Small intestine (tissue), 7 donors: Measurements from ENCODE around the gene SMYD3. TPM values are rescaled to one million over a fixed set of nuclear protein-coding genes. Genes with fewer than 3 reads are reported as not detected.
"Not testable (repeated sequence)": the region's sequence is repeated elsewhere in the genome, so short reads cannot be mapped to it uniquely, and the experiment has no call there.

Source experiments
- DNase-seq, 2 donors: peaks; one replicate each; pipeline versions ENCODE4 v3.0.0 to v3.0.0-alpha.2; 2013
- FAIRE-seq: peaks from 2 replicates; lab custom pipeline; 2012; peaks lifted over from hg19 to GRCh38; lab: Jason Lieb, UNC
- H3K27ac ChIP-seq, 3 donors: one replicate each; pipeline ENCODE4 v1.5.1; 2013; ENCODE audit warnings: low read length in 2 of 3, mild to moderate bottlenecking in 2 of 3, control low read depth in 1 of 3, inconsistent platforms in 1 of 3, low read depth in 1 of 3, moderate library complexity in 1 of 3
- H3K27me3 ChIP-seq, 3 donors: one replicate each; pipeline ENCODE4 v1.6.1; 2013; ENCODE audit warnings: low read length in 3 of 3, inconsistent platforms in 1 of 3; ENCODE audit not compliant: control insufficient read depth in 3 of 3, insufficient read depth in 3 of 3
- H3K36me3 ChIP-seq, 3 donors: one replicate each; pipeline ENCODE4 v1.6.1; 2013; ENCODE audit warnings: low read length in 3 of 3, inconsistent platforms in 1 of 3, low read depth in 1 of 3, mild to moderate bottlenecking in 1 of 3, moderate library complexity in 1 of 3; ENCODE audit not compliant: control insufficient read depth in 3 of 3, insufficient read depth in 2 of 3
- H3K4me1 ChIP-seq, 3 donors: one replicate each; pipeline ENCODE4 v1.6.1; 2013; ENCODE audit warnings: low read length in 2 of 3, inconsistent platforms in 1 of 3, low read depth in 1 of 3, mild to moderate bottlenecking in 1 of 3, moderate library complexity in 1 of 3; ENCODE audit not compliant: control insufficient read depth in 3 of 3, insufficient read depth in 2 of 3
- H3K4me3 ChIP-seq, 3 donors: one replicate each; pipeline ENCODE4 v1.5.1; 2013; ENCODE audit warnings: low read length in 3 of 3, control low read depth in 1 of 3, inconsistent platforms in 1 of 3, low read depth in 1 of 3, mild to moderate bottlenecking in 1 of 3, moderate library complexity in 1 of 3
- H3K9me3 ChIP-seq, 2 donors: one replicate each; pipeline ENCODE4 v1.6.1; 2013; ENCODE audit warnings: low read depth in 1 of 2, low read length in 1 of 2; ENCODE audit not compliant: control insufficient read depth in 2 of 2, insufficient read depth in 1 of 2
- WGBS, 3 donors: extraction: QIAGEN DNeasy Blood & Tissue Kit; methylation state at CpG; one replicate each; pipeline ENCODE4 v1.1.7; 2013; 5-methylcytosine and 5-hydroxymethylcytosine counted together
- polyA plus RNA-seq, 4 donors: library from polyadenylated mRNA; stranded (reverse) in 3 of 4; unstranded in 1 of 4; fragments of 200-250 nt in 3 of 4; fragments of 120-200 nt in 1 of 4; gene quantifications; one replicate each; pipeline versions ENCODE4 v1.2.1 to v1.2.3, GENCODE V29; 2013
- donor health status: healthy with polysubstance abuse.
- donor health status: control.
- donor health status: control.
- donor health status: Bipolar disorder and iron deficiency.
- donor health status: healthy.

Gene SMYD3
- polyA plus RNA-seq, 4 donors: 5.4 to 10.1 (median 8.5) TPM

DNA sequence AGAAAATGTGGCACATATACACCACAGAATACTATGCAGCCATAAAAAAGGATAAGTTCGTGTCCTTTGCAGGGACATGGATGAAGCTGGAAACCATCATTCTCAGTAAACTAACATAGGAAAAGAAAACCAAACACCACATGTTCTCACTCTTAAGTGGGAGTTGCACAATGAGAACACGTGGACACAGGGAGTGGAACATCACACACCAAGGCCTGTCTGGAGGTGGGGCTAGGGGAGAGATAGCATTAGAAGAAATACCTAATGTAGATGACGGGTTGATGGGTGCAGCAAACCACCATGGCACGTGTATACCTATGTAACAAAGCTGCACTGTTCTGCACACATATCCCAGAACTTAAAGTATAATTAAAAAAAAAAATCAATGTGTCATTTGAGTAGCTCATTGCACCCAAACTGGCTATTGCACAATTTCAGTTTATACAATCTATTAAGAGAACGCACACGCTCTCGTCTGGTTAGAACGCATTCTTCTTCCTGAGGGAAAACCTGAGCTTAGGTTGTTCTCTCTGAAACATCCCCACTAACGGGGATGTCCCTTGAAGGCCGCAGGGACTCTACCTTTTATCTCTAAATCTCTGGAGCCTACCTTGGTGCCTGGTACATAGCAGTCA is 535.9 kb downstream of the SMYD3 start:
- not testable (repeated sequence) for H3K9me3 ChIP-seq, DNase-seq, H3K27me3 ChIP-seq, H3K4me1 ChIP-seq, H3K4me3 ChIP-seq, FAIRE-seq, H3K36me3 ChIP-seq, H3K27ac ChIP-seq
- 92 to 96% (median 93%) methylated on average over 10 of the region's 10 CpGs for WGBS, 3 donors

DNA sequence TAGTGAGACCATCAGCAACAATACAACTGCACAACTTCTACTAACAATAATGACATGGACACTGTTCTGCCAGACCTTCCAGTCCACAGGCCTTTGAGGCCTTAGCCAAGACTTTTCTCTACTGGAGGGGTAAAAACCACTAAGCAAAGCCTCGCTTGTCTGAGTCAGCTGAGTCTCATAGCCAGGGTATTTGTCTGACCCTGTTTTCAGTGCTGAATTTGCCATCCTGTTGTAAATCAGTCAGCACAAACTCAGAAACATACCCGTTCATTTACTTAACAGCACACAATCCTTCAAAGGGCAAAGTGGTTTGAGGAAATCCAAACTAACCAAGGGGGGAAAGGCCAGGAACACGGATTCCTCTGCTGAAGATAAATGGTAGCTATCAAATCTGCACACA is 537.8 kb downstream of the SMYD3 start:
- Histone ChIP-seq H3K27ac (no peak overlapping the region), H3K4me1 (no peaks in the 10 kb centered on the region), H3K4me3 (no peak overlapping the region), H3K9me3 (no peaks in the 10 kb centered on the region), H3K36me3 (no peaks in the 10 kb centered on the region), H3K27me3 (no peaks in the 10 kb centered on the region)
- FAIRE-seq: no peak
- no peak for DNase-seq
- WGBS, 3 donors: 79 to 82% (median 81%) methylated on average over 3 of the region's 3 CpGs

DNA sequence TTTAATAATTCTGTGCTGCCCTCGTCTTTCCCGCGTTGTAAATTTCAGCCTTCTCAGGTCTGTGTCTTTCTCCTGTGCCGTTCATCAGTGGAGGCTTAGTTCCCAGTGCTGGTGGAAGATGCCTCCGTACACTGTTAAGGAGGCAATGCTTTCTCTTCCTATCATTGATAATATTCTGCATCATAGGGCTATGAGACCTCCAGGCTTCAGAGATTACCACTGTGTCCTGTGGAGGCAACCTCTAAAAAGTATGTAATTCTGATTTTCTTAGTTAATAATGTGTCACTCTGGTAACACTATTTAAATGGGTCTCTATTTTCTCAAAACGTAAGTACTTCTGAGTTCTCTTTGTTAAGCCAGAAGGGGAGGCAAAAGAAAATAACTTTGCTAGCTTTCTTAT is 538.3 kb downstream of the SMYD3 start:
- no peaks in the 10 kb centered on the region for H3K36me3 ChIP-seq
- FAIRE-seq: no peak
- H3K9me3 ChIP-seq: no peaks in the 10 kb centered on the region
- WGBS, 3 donors: 94 to 96% (median 96%) methylated on average over 6 of the region's 6 CpGs
- no peaks in the 10 kb centered on the region for H3K27me3 ChIP-seq
- no peak for DNase-seq
- H3K27ac ChIP-seq: no peak overlapping the region
- no peak overlapping the region for H3K4me3 ChIP-seq
- H3K4me1 ChIP-seq: no peaks in the 10 kb centered on the region

DNA sequence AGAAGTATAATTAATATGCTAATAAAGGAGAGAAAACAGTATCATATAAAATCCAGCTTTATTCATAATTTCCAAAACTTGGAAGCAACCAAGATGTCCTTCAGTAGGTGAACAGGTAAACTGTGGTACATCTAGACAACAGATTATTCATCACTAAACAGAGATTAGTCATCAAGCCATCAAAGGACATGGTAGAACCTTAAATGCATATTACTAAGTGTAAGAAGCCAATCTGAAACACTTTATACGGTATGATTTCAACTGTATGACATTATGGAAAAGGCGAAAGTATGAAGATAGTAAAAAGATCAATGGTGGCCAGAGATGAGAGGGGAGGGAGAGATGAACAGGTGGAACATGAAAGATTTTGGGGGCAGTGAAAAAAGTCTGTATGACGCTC is 541.7 kb downstream of the SMYD3 start:
- H3K36me3 ChIP-seq: no peaks in the 10 kb centered on the region
- H3K4me3 ChIP-seq: no peak overlapping the region
- FAIRE-seq (no peak), DNase-seq (no peak)
- H3K9me3 ChIP-seq: no peaks in the 10 kb centered on the region
- no peaks in the 10 kb centered on the region for H3K27me3 ChIP-seq
- no peaks in the 10 kb centered on the region for H3K4me1 ChIP-seq
- no peak overlapping the region for H3K27ac ChIP-seq
- WGBS, 3 donors: 90 to 91% (median 91%) methylated on average over 3 of the region's 3 CpGs

DNA sequence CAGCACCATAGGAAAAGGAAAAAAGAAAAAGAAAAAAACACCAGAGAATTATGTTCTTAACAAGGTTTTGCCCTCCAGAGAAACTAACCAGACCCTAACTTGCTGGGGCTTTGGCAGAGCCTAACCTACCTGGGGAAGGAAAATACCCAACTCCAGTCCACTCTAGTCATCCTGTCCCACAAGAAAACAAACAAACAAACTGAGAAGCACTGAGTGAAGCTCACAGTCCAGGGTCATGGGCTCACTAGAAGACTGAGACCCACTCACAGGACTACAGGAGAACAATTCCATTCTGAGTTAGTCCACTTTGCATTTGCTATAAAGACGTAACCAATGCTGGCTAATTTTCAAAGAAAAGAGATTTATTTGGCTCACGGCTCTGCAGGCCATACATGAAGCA is 543.4 kb downstream of the SMYD3 start:
- 95 to 98% (median 95%) methylated on average over 2 of the region's 2 CpGs for WGBS, 3 donors
- DNase-seq (no peak), FAIRE-seq (no peak)
- Histone ChIP-seq H3K9me3 (no peaks in the 10 kb centered on the region), H3K4me3 (no peak overlapping the region), H3K36me3 (no peaks in the 10 kb centered on the region), H3K27ac (no peak overlapping the region), H3K27me3 (no peaks in the 10 kb centered on the region), H3K4me1 (no peaks in the 10 kb centered on the region)

DNA sequence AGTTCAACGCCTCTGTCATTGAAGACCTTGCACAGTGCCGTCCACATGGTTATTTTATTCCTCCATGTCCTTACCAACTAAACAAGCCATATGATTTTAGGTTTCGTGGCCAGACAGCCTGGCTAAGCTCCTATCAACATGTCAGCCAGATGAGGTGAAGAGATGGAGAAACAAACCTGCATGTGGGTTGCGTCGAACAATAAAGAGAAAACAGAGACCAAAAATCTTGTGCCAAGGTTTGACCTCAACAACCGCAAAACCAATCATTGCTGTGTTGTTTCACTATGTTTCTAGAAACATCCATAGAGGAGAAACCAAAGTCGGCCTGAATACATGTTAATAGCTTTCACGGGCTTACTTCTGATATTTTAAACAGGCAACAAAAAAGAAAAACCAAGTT is 544.6 kb downstream of the SMYD3 start:
- no peak for FAIRE-seq
- WGBS, 3 donors: 95 to 97% (median 95%) methylated on average over 8 of the region's 8 CpGs
- Histone ChIP-seq H3K36me3 (no peaks in the 10 kb centered on the region), H3K9me3 (no peaks in the 10 kb centered on the region), H3K27ac (no peak overlapping the region), H3K27me3 (no peaks in the 10 kb centered on the region), H3K4me3 (no peak overlapping the region), H3K4me1 (no peaks in the 10 kb centered on the region)
- no peak for DNase-seq

DNA sequence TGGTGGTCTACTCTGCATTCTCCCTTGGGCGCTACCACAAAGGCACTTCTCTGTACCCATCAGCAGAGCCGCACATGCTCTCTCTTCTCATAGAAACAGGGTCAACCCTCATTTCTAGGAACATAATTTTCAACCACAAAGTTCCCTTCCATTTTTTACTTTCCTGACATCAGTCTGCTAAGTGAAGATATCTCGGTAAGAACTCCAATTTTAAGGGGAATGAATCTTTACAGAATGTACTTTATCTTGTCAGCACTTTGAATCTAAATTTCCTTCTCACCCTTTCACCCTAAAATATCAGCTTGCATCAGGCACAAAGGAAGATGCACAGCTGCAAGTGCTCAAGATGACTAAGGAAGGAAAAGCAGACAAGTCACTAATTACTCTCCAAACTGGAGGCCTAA is 545.9 kb downstream of the SMYD3 start:
- FAIRE-seq (no peak), DNase-seq (no peak)
- Histone ChIP-seq H3K27me3 (no peaks in the 10 kb centered on the region), H3K4me1 (no peaks in the 10 kb centered on the region), H3K36me3 (no peaks in the 10 kb centered on the region), H3K4me3 (no peak overlapping the region), H3K27ac (no peak overlapping the region), H3K9me3 (no peaks in the 10 kb centered on the region)
- WGBS, 3 donors: 85 to 89% (median 87%) methylated on average over 3 of the region's 3 CpGs

DNA sequence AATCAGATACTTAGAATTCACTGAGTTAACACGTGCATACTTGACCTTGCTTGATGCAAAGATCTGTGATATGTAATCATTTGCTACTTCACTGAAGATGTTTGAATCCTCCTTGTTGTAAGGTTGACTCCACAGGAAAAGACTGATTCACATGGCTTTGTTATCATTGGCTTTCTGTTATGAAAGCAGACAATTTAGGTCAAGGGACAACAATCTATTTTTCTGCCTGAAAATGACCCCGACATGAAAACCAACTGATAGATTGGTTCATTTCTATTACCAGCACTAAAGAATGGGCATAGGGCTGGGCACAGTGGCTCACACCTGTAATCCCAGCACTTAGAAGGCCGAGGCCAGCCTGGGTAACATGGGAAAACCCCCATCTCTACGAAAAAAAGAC is 546.9 kb downstream of the SMYD3 start:
- no peak for DNase-seq
- no peak overlapping the region for H3K27ac ChIP-seq
- H3K4me1 ChIP-seq: no peaks in the 10 kb centered on the region
- WGBS, 3 donors: 86 to 89% (median 88%) methylated on average over 4 of the region's 4 CpGs
- no peaks in the 10 kb centered on the region for H3K36me3 ChIP-seq
- FAIRE-seq: no peak
- H3K4me3 ChIP-seq: no peak overlapping the region
- H3K9me3 ChIP-seq: no peaks in the 10 kb centered on the region
- no peaks in the 10 kb centered on the region for H3K27me3 ChIP-seq

DNA sequence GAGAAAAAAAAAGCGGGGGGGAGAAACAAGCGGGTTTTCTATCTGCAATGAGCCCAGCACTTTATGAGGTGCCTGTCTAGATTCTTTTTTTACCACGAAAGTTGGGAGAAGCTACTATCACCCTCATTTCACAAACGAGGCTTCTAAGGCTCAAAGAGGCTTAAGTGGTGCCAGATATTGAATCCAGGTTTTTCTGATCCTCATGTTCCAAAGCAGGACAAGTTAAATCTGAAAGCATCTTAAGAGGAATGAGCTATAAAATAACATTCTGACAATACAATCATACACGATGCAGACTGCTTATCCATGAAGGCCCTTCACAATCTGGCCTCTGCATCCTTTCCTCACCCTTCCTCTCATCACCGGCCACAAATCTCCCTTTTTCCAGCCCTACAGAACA is 549.1 kb downstream of the SMYD3 start:
- no peak overlapping the region for H3K27ac ChIP-seq
- H3K36me3 ChIP-seq: no peaks in the 10 kb centered on the region
- DNase-seq (no peak), FAIRE-seq (no peak)
- no peaks in the 10 kb centered on the region for H3K9me3 ChIP-seq
- no peaks in the 10 kb centered on the region for H3K4me1 ChIP-seq
- no peak overlapping the region for H3K4me3 ChIP-seq
- H3K27me3 ChIP-seq: no peaks in the 10 kb centered on the region
- 91 to 94% (median 91%) methylated on average over 6 of the region's 6 CpGs for WGBS, 3 donors
